K562 (cell line): ENCODE measurements around the gene RNF43. TPM values are rescaled to one million over a fixed set of nuclear protein-coding genes. Genes with fewer than 3 reads are reported as not detected.

Experiments used
- ATAC-seq: fragments of 200-7000 bp; cut with Tn5 transposase; 3 replicates; pipeline ENCODE4 v1.9.1; 2020; ENCODE audit warnings: moderate library complexity
- BruUV-seq: library from RNA; stranded (reverse); fragments of 400-500 nt; replicated peaks from 2 replicates; lab custom pipeline; 2021; lab: Mats Ljungman, UMichigan
- CTCF ChIA-PET: fragments of 300-600 bp; formaldehyde crosslinking; extraction: SDS; loops from one replicate; lab custom pipeline; 2021; ENCODE audit warnings: low intra/inter-chr PET ratio; lab: Yijun Ruan, JAX
- POLR2A ChIA-PET: fragments of 300-600, 350-650 bp; sonication (Branson Sonifier 250); formaldehyde crosslinking; extraction: SDS; loops from one replicate; lab custom pipeline; 2021; ENCODE audit warnings: antibody characterized with exemption, inconsistent platforms; lab: Yijun Ruan, JAX
- DNase-seq, 4 experiments: peaks; one replicate each; pipeline versions ENCODE4 v3.0.0 to v3.0.0-alpha.2; 2011 to 2018; ENCODE audit warnings: low spot score in 3 of 4, mixed read lengths in 3 of 4; ENCODE audit errors: extremely low read depth in 1 of 4
- FAIRE-seq: peaks from 2 replicates; lab custom pipeline; 2011; peaks lifted over from hg19 to GRCh38; lab: Jason Lieb, UNC
- H2AFZ ChIP-seq: 2 replicates; pipeline ENCODE4 v1.6.0; 2011; ENCODE audit warnings: low read depth, low read length, control low read depth, inconsistent platforms
- H3K27ac ChIP-seq: fragments of 200-600 bp; 3 replicates; pipeline ENCODE4 v1.8.0; 2011; ENCODE audit warnings: low read depth, mild to moderate bottlenecking, control low read depth, inconsistent platforms, low read length, moderate library complexity, mixed read lengths; ENCODE audit errors: extremely low read depth
- H3K27me3 ChIP-seq, 2 experiments: fragments of 300-600 bp in 1 of 2; 2 replicates in 1 of 2; 3 replicates in 1 of 2; pipeline versions ENCODE4 v1.6.0 to v1.8.0; 2011; ENCODE audit warnings: inconsistent platforms in 2 of 2, low read length in 2 of 2, mild to moderate bottlenecking in 1 of 2, mixed read lengths in 1 of 2, moderate library complexity in 1 of 2; ENCODE audit not compliant: control insufficient read depth in 2 of 2, insufficient read depth in 2 of 2
- H3K36me3 ChIP-seq: fragments of 300-600 bp; 3 replicates; pipeline ENCODE4 v1.8.0; 2011; ENCODE audit warnings: mild to moderate bottlenecking, low read length, inconsistent platforms; ENCODE audit not compliant: control insufficient read depth, insufficient read depth
- H3K4me1 ChIP-seq, 2 experiments: fragments of 200-600 bp in 1 of 2; replicated peaks in 1 of 2; 2 replicates in 1 of 2; 3 replicates in 1 of 2; pipeline versions ENCODE4 v1.5.1 to v1.8.0; 2011; ENCODE audit warnings: inconsistent platforms in 2 of 2, low read length in 2 of 2, mild to moderate bottlenecking in 1 of 2, mixed read lengths in 1 of 2, moderate library complexity in 1 of 2; ENCODE audit not compliant: control insufficient read depth in 2 of 2, insufficient read depth in 2 of 2
- H3K4me2 ChIP-seq: 2 replicates; pipeline ENCODE4 v1.6.1; 2011; ENCODE audit warnings: low read length, control low read depth, inconsistent platforms, mixed read lengths; ENCODE audit not compliant: insufficient read depth
- H3K4me3 ChIP-seq: fragments of 200-600 bp; sonication (generic), shearing (Covaris generic); 2 replicates; pipeline ENCODE4 v1.5.1; 2016; ENCODE audit warnings: control low read depth, inconsistent platforms
- H3K79me2 ChIP-seq: fragments of 200-600 bp; 3 replicates; pipeline ENCODE4 v1.8.0; 2011; ENCODE audit warnings: low read length, inconsistent platforms; ENCODE audit not compliant: control insufficient read depth, insufficient read depth
- H3K9ac ChIP-seq, 2 experiments: 2 replicates each; pipeline versions ENCODE4 v1.6.0 to v1.6.1; 2011; ENCODE audit warnings: low read depth in 2 of 2, low read length in 2 of 2, control low read depth in 1 of 2, inconsistent platforms in 1 of 2, mild to moderate bottlenecking in 1 of 2, mixed read lengths in 1 of 2; ENCODE audit not compliant: insufficient read depth in 1 of 2
- H3K9me1 ChIP-seq: one replicate; pipeline ENCODE4 v1.6.0; 2011; ENCODE audit warnings: inconsistent platforms, mild to moderate bottlenecking, low read length, moderate library complexity; ENCODE audit not compliant: control insufficient read depth, insufficient read depth
- H3K9me3 ChIP-seq: replicated peaks from 2 replicates; pipeline ENCODE4 v1.5.1; 2011; ENCODE audit warnings: low read depth, low read length, inconsistent platforms; ENCODE audit not compliant: control insufficient read depth, insufficient read depth
- H4K20me1 ChIP-seq: replicated peaks from 2 replicates; pipeline ENCODE4 v1.6.1; 2011; ENCODE audit warnings: low read length, inconsistent platforms, mixed read lengths; ENCODE audit not compliant: control insufficient read depth, insufficient read depth
- CXXC5 ChIP-seq: fragments of 250-450 bp; sonication (Bioruptor Pico); IDR thresholded peaks from 2 replicates; pipeline ENCODE4 v1.8.0; 2022; ENCODE audit warnings: inconsistent platforms, mild to moderate bottlenecking, moderate library complexity
- ELF4 ChIP-seq: fragments of 450-650 bp; formaldehyde crosslinking; IDR thresholded peaks from 2 replicates; pipeline ENCODE4 v1.4.0; 2022; ENCODE audit warnings: missing genetic modification characterization
- FOXM1 ChIP-seq, 2 experiments: fragments of 450-650 bp in 1 of 2; sonication (generic) in 1 of 2; formaldehyde crosslinking in 1 of 2; IDR thresholded peaks; 2 replicates each; pipeline versions ENCODE4 v1.6.1 to v1.9.0; 2017 to 2022; ENCODE audit warnings: low read depth in 2 of 2, mild to moderate bottlenecking in 2 of 2, missing genetic modification reagents in 1 of 2, moderate library complexity in 1 of 2
- HMGN3 ChIP-seq: IDR thresholded peaks from 2 replicates; pipeline ENCODE4 v1.6.1; 2011; ENCODE audit warnings: borderline replicate concordance, low read depth, mild to moderate bottlenecking, mixed read lengths, low read length; ENCODE audit not compliant: insufficient read length; ENCODE audit errors: extremely low read depth
- NBN ChIP-seq: fragments of 450-650 bp; IDR thresholded peaks from 2 replicates; pipeline ENCODE4 v1.6.1; 2016; ENCODE audit warnings: low read depth, mild to moderate bottlenecking
- SAFB ChIP-seq: fragments of 200-400 bp; formaldehyde crosslinking; IDR thresholded peaks from 2 replicates; pipeline ENCODE4 v1.6.1; 2017; ENCODE audit warnings: low read depth, low read length, borderline replicate concordance
- TAL1 ChIP-seq: fragments of 450-650 bp; IDR thresholded peaks from 2 replicates; pipeline ENCODE4 v1.6.1; 2016; ENCODE audit warnings: mild to moderate bottlenecking
- TEAD4 ChIP-seq, 2 experiments: sonication (generic) in 1 of 2; formaldehyde crosslinking in 1 of 2; IDR thresholded peaks; 2 replicates each; pipeline versions ENCODE4 v1.6.1 to v1.8.0; 2012 to 2022; ENCODE audit warnings: borderline replicate concordance in 1 of 2, inconsistent platforms in 1 of 2, low read length in 1 of 2, mild to moderate bottlenecking in 1 of 2, missing genetic modification reagents in 1 of 2
- TRIM25 ChIP-seq: fragments of 450-650 bp; IDR thresholded peaks from 2 replicates; pipeline ENCODE4 v1.7.0; 2016; ENCODE audit warnings: borderline replicate concordance
- UBTF ChIP-seq, 2 experiments: IDR thresholded peaks; 2 replicates each; pipeline ENCODE4 v1.6.1; 2012; ENCODE audit warnings: improper control_type of control experiment in 2 of 2, low read depth in 2 of 2, low read length in 2 of 2, borderline replicate concordance in 1 of 2
- VEZF1 ChIP-seq: fragments of 200-800 bp; sonication (Bioruptor generic); IDR thresholded peaks from 2 replicates; pipeline ENCODE4 v1.6.1; 2017; ENCODE audit warnings: missing genetic modification characterization, missing compliant biosample characterization
- ZKSCAN1 ChIP-seq: fragments of 150-350 bp; IDR thresholded peaks from 2 replicates; pipeline ENCODE4 v1.6.1; 2016; ENCODE audit warnings: low read depth, low read length
- ZNF76 ChIP-seq: fragments of 250-450 bp; sonication (Bioruptor Pico); IDR thresholded peaks from 2 replicates; pipeline ENCODE4 v1.4.0; 2020; ENCODE audit warnings: mild to moderate bottlenecking, moderate library complexity, borderline replicate concordance
- WGBS: fragments of 100-300 bp; shearing (Covaris generic); methylation state at CpG from one replicate; pipeline ENCODE4 v1.1.6; 2016; ENCODE audit warnings: low coverage, mixed read lengths; ENCODE audit not compliant: insufficient coverage; ENCODE audit errors: missing lambda C conversion rate; 5-methylcytosine and 5-hydroxymethylcytosine counted together
- in situ Hi-C: fragments of 300-500 bp; cut with MboI; formaldehyde crosslinking; loops from 4 replicates; pipeline ENCODE4 v1.15.0; 2018; ENCODE audit warnings: inconsistent platforms, mixed read lengths
- intact Hi-C: fragments of 100-400 bp; cut with micrococcal nuclease; formaldehyde crosslinking; loops from 2 replicates; pipeline ENCODE4 v1.14.2; 2022
- polyA plus RNA-seq, 8 experiments: library from polyadenylated mRNA; depleted of rRNA in 4 of 8; stranded (reverse) in 5 of 8; unstranded in 3 of 8; fragments of >200 nt; fragmentation: Nextera tagmentation in 2 of 8; fragmentation: Illumina TruSeq in 1 of 8; extraction: Ambion mirVana in 2 of 8; extraction: Trizol in 1 of 8; gene quantifications; 2 replicates each; pipeline versions ENCODE4 v1.2.1 to v1.2.3, GENCODE V29; 2011 to 2014; ENCODE audit warnings: inconsistent platforms in 1 of 8, missing spikeins in 1 of 8
- total RNA-seq, 7 experiments: library from RNA; depleted of rRNA in 6 of 7; stranded (reverse); fragments of >200 nt in 6 of 7; fragmentation: Illumina TruSeq in 2 of 7; extraction: Trizol in 2 of 7; gene quantifications; 2 replicates each; pipeline versions ENCODE4 v1.2.1 to v1.2.3, GENCODE V29; 2011 to 2021; ENCODE audit warnings: low replicate concordance in 1 of 7

Gene RNF43
- total and polyA plus RNA-seq, 9 of the 15 experiments (the other 6 are each of a cell fraction or from before 2014, with no cell fraction given), result 0.29 to 2.7 (median 1.4) TPM

GRCh38 chr17:58391302-58391984, 25.9 kb downstream of the RNF43 start:
- peak; percentile 89 for ATAC-seq
- H3K79me2 ChIP-seq, result no peaks in the 10 kb centered on the region; the same call in 2 of the 3 replicates
- ChIA-PET CTCF (no interaction called here), POLR2A (interaction anchor here (0.7 to 4.7 kb wide), 3 partner anchors 9 to 12 kb away, joined by 3 to 34 read pairs (median 3); no protein-coding TSS in a partner anchor)
- peak overlapping the region; percentile 73 for H3K4me2 ChIP-seq
- no peaks in the 10 kb centered on the region for H3K9me1 ChIP-seq
- no peaks in the 10 kb centered on the region for H3K27me3 ChIP-seq
- H3K36me3 ChIP-seq, result no peaks in the 10 kb centered on the region
- H3K27ac ChIP-seq, result peak overlapping the region; percentile 72; the same call in 2 of the 3 replicates
- H2AFZ ChIP-seq, result peak overlapping the region; percentile 79
- peak overlapping the region; percentile 11 to 23; a peak in 3 of 4 replicates for H3K9ac ChIP-seq
- H3K4me1 ChIP-seq, result peaks cover 19 to 55% of the 10 kb centered on the region in 2 experiments
- BruUV-seq, result no TSS peak
- peak; percentile 34 to 91 (median 56) for DNase-seq
- H3K4me3 ChIP-seq, result no peak overlapping the region
- intact Hi-C loops (no loop called here), in situ Hi-C loops (no loop called here)
- FAIRE-seq, result peak; percentile 97
- no peaks in the 10 kb centered on the region for H4K20me1 ChIP-seq
- 9% methylated on average over 10 of the region's 10 CpGs for WGBS
- no peaks in the 10 kb centered on the region; the same call in 1 of the 2 replicates for H3K9me3 ChIP-seq
- peak; percentile 60; the same call in 1 of the 2 replicates for TF ChIP-seq FOXM1 (IDR thresholded peaks at IDR 0.05; ENCODE audit: low read depth)
- TF ChIP-seq FOXM1 (CRISPR knock-in tag; IDR thresholded peaks at IDR 0.05; ENCODE audit: low read depth), result no peak
- TF ChIP-seq SAFB, result no peak
- no peak for TF ChIP-seq ELF4 (CRISPR knock-in tag)
- peak; percentile 70 for TF ChIP-seq TEAD4 (IDR thresholded peaks at IDR 0.05; ENCODE audit: low read length)
- TF ChIP-seq TEAD4 (CRISPR knock-in tag; IDR thresholded peaks at IDR 0.05; ENCODE audit: borderline replicate concordance), result no peak
- TF ChIP-seq TAL1, result peak; percentile 31; the same call in 1 of the 2 replicates
- 0 out of 2 replicates have a peak, but pooled peaks have one; percentile 30 for TF ChIP-seq ZKSCAN1
- TF ChIP-seq ZNF76 (CRISPR knock-in tag), result no peak
- TF ChIP-seq CXXC5 (CRISPR knock-in tag), result peak; percentile 43; the same call in 1 of the 2 replicates
- no peak for TF ChIP-seq UBTF (IDR thresholded peaks at IDR 0.05; ENCODE audit: borderline replicate concordance in 1 of 2, low read depth in 2 of 2, low read length in 2 of 2)
- peak; percentile 50 for TF ChIP-seq HMGN3
- TF ChIP-seq VEZF1 (CRISPR knock-in tag), result peak; percentile 42; the same call in 1 of the 2 replicates
- TF ChIP-seq NBN, result peak; percentile 67; the same call in 1 of the 2 replicates
- TF ChIP-seq TRIM25, result no peak
